Activated CD4-positive, alpha-beta T cell treated with anti-CD3 and anti-CD28 coated beads, Interleukin-2, Interleukin-4, amounts not matched to agents 100 ng/mL and 50 ng/mL, durations not matched to agents 16 hours and 8 hours (primary cell): ENCODE measurements around the gene STON2.
"Not testable (repeated sequence)": the region's sequence is repeated elsewhere in the genome, so short reads cannot be mapped to it uniquely, and the experiment has no call there.

Source experiments
- DNase-seq: peaks from one replicate; pipeline ENCODE4 v3.0.0-alpha.2; 2020; ENCODE audit warnings: low spot score

Gene STON2

DNA sequence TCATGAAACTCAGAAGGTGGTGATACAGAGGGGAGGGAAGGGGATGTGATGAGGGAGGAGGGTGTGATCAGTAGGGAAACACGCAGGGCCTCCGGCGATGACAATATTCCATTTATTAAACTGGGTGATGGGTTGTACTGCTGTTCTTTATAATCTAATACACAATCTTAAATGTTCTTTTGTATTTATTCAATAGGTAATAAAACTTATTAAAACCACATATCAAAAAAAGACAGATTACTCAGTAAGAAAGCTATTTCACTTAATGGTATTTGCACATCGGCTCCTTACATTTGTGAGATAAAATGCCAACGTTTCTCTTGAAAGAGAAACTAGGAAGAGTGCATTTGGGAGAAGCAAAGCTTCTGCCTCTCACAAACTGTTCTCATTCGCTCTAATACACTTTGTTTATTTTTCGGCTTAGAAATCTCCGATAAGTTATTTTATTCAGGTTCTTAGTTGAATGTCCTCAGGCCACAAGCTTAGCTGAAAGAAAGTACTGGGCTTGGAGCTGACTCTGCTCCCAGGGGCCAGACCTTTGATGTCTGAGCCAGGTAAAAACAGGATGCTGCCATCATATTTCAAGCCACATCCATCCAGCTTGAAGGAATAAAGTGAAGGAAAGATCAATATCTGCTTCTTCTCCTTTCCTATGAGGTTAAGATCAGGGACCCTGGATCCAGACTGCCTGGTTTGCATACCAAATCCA lies 17.5 kb downstream of the STON2 start:
- DNase-seq, result no peak

GRCh38 chr14:81380009-81380408 lies 20.1 kb downstream of the STON2 start:
- DNase-seq, result not testable (repeated sequence)

DNA sequence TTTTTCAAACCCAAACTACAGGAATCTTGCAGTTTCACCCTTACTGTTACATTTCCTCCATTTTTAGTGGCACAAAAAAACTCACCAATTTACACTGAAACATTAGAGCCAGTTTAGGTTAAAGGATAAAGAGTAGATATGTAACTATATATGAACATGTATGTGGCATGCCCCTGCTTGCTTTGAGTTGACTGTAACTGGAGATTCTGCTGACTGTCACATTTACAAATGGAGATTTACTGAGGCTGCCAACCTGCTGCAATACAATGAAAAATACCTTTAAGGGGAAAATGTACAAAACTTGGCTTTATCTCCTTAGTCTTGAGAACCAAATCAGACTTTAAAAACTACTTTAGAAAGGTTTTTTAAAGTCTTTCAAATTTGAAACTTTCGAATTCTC lies 28.3 kb downstream of the STON2 start:
- DNase-seq, result no peak

- DNase-seq, result no peak
These were observed 32.6 kb downstream of the STON2 start for GRCh38 chr14:81367563-81367962.

- no peak for DNase-seq
These were observed 33.2 kb downstream of the STON2 start for GRCh38 chr14:81366884-81367283.

- no peak for DNase-seq
These were observed 33.9 kb downstream of the STON2 start for GRCh38 chr14:81366214-81366613.

DNA sequence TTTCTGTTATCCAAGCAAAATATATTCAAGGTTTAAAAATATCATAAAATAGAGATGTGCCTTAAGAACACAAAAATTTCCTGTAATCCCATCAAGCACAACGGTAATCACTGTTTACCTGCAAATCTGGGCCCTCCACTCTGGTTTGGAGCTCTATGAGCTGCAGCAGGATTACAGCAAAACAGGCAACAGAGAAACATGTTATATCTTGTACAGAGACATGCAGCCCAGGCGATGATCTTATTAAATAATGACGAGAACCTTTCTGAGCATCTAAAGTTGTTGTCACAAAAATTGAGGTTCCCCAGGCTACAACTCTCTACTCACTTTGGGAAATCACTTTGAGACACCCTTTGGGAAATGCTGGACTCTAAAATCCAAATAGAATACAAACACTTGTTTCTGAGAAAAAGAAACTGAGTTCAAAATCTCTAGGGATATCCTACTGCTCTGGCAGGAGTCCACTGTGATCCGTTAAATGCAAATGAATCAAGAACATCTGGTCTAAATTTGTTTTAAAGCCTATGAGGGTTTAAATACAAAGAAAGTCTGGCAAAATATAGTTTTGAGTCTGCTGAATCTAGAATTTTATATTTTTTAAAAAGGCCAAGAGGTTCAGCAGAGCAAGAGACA lies 36.3 kb downstream of the STON2 start:
- no peak for DNase-seq

DNA sequence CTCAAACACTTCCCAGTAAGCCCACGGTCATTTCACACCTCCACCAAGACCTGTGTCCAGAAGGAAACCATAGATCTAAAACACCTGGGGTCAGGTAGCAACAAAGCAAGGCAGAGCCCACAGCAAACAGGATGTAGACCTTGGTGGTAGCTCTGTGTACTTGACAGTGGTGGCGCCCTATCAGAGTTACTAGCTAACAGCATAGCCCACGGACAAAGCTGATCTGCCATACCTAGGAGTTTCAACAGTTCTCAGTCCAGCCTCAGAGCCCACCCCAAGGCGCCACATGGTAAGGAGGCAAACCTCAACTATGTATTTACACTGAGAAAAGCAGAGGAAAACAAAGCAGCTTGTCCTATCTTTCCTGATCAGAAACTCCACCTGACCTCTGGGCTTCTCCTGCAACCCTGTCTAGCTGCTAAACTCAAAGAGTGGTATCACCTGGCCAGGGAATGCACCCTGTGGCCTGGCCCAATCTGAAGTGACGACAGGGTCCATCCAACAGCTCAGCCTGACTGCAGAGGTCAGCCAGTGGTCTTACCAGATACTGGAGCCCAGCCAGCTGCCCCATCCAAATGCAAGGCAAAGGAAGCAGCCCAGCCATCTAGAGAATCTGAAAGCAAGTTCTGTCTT lies 46.3 kb downstream of the STON2 start:
- no peak for DNase-seq

- DNase-seq, result no peak
These were observed 47.7 kb downstream of the STON2 start for GRCh38 chr14:81352413-81352812.

- no peak for DNase-seq
These were observed 48.9 kb downstream of the STON2 start for GRCh38 chr14:81351205-81351604.

DNA sequence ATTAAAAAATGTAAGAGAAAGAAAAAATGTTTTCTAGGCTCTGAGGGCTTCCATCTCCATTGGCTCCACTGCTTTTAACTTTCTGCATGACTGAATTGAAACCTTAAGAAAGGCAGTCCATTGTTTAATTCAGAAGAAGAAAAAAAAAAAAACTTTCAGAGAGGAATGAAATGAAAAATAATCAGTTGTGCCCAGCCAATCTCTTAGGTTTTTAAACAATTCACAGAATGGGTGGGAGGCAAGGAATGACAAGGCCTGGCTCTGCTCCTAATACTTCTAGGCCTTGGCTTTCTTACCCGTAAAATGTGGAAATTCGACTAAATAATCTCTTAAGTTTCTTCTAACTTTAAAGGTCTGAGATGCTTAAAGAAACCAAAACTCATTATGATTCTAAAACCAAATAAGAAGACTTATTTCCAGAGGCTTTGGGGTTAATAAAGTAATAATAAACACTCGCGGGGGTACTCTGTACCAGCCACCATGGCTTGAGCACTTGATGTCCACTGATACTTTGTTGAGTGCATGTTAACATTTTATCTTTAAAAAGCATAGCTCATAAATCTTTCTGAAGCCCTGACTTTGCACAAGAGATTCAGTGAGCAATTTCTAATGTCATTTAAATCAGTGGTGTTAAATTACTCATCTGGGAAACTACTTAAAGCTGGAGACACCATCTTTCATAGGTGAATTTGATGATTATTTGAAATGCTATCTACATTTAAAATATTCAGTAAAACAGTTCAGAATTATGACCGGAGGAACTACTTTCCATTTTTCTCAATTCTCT lies 49.6 kb downstream of the STON2 start:
- no peak for DNase-seq

GRCh38 chr14:81348061-81348460 lies 52.1 kb downstream of the STON2 start:
- DNase-seq, result no peak

- no peak for DNase-seq
These were observed 54.3 kb downstream of the STON2 start for GRCh38 chr14:81345781-81346180.

- DNase-seq, result no peak
These were observed 55.5 kb downstream of the STON2 start for GRCh38 chr14:81344481-81345160.

GRCh38 chr14:81343701-81344100 lies 56.4 kb downstream of the STON2 start:
- no peak for DNase-seq

- DNase-seq, result no peak
These were observed 57.1 kb downstream of the STON2 start for GRCh38 chr14:81342850-81343580.

DNA sequence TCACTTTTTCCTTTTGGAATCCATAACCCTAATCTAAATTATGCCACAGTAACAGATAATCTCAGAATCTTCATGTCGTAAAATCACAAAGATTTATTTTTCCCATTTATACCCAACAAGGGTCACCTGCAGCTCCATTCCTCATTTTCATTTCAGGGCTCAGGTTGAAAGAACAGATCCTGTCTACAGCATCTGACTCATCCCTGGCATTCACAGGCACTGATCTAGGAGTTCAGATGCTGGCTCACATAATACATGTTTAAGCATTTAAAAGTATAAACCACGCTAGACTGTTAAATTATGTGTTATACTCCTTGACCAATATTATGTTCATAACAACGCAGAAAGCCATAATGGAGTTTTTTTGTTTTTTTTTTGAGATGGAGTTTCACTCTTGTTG lies 58.3 kb downstream of the STON2 start:
- no peak for DNase-seq

DNA sequence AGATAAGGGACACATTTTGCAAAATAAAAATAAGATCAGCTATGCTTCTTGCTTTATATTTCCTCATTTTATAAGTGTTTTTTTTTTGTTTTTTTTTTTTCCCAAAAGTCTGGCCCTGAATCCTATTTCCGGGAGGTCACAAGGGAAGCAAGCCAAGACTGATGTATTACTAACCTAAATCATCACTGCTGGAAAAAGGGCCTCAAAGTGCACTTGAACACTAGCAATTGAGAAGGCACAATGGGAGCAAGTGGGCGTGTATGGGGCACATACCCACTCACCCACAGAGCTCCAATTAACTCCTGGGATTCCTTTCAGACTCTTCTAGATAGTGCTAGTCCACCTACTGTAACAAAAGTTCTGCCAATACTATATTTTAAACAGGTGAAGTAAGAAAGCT lies 58.8 kb downstream of the STON2 start:
- DNase-seq, result no peak

DNA sequence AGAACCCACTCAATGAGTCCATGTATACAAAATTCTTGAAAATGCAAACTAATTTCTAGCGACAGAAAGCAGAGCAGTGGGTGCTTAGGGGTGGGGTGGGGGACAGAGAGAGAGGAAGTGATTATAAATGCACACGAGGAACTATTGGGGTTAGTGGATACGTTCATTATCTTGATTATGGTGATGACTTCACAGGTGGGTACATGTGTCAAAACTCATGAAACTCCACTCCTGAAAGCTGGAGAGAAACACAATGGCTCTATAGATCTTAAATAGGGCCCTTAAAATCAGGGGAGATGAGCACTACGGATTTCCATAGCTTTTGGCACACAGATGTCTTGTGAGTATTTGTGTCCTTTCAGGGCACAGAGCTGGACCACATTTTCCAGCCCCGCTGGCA lies 59.9 kb downstream of the STON2 start:
- no peak for DNase-seq

DNA sequence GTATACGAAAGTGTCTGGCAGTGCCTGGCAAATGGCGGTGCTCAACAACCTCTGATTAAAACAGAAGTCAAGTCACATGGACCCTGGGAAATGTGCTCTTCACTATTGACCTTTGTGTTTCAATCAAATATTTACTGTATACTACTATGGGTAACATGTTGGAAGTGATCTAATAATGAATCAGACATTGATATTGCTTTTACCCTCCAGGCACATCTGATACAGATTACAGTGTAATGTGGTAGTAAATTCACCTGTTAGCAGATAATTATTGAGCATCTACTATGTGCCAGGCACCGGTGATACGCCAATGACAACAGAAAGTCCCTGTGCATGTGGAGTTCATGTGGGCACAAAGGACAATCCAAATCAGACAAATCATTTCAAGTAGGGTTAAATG lies 63.1 kb downstream of the STON2 start:
- no peak for DNase-seq

DNA sequence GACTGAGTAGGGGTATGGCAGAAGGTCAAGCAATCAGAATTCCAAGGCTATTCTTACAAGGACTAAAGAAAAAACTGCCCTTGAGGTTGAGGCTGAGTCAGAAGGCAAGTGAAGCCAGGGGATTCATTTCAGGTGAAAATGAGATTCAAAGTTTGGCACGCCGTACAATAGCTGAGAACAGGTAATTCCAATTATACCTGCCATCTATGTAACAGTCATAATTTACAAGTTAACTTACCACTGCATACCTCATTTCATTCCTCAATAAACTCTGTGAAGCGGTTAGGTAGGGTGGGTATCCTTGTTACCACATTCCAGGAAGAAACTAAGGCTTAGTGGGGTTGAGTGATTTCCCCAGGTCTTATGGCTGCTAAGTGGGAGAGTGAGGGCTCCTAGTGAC lies 64.1 kb downstream of the STON2 start:
- DNase-seq, result no peak
